Measurements from ENCODE around the gene FUT2.

DNA sequence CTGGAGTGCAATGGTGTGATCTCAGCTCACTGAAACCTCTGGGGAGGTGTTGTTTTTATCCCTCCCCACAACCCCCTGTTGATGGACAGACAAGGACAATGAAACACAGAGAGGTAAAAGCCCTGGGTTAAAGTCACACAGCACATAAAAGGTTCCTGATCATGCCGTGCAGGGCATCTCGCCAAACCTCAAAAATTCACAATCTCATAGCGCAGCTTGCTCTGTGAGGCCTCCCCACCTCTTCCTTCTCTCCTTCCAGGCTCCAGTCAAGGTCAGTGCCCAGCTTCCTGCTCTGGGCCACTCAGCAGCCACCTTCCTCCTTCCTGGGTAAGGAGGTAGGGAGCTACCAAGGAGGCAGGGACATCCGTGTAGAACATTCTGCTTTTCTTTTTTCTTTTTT is 2.3 kb downstream of the FUT2 start:
- TF ChIP-seq, protein P1, sequence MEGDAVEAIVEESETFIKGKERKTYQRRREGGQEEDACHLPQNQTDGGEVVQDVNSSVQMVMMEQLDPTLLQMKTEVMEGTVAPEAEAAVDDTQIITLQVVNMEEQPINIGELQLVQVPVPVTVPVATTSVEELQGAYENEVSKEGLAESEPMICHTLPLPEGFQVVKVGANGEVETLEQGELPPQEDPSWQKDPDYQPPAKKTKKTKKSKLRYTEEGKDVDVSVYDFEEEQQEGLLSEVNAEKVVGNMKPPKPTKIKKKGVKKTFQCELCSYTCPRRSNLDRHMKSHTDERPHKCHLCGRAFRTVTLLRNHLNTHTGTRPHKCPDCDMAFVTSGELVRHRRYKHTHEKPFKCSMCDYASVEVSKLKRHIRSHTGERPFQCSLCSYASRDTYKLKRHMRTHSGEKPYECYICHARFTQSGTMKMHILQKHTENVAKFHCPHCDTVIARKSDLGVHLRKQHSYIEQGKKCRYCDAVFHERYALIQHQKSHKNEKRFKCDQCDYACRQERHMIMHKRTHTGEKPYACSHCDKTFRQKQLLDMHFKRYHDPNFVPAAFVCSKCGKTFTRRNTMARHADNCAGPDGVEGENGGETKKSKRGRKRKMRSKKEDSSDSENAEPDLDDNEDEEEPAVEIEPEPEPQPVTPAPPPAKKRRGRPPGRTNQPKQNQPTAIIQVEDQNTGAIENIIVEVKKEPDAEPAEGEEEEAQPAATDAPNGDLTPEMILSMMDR (IDR thresholded peaks at IDR 0.05): no peak
- no peak for TF ChIP-seq POLR2A (IDR thresholded peaks at IDR 0.05)
- TF ChIP-seq EP300 (IDR thresholded peaks at IDR 0.05): no peak
